Vagina (tissue), 2 donors: ENCODE data around the gene PNKD. TPM values are rescaled to one million over a fixed set of nuclear protein-coding genes. Genes with fewer than 3 reads are reported as not detected.
"Not testable (repeated sequence)": the region's sequence is repeated elsewhere in the genome, so short reads cannot be mapped to it uniquely, and the experiment has no call there.

Experiments used
- DNase-seq, 2 donors: peaks; one replicate each; pipeline ENCODE4 v3.0.0-alpha.2; 2017; ENCODE audit errors: extremely low spot score in 2 of 2
- H3K27ac ChIP-seq: fragments of 200-600 bp; sonication (generic); one replicate; pipeline ENCODE4 v1.5.1; 2019
- H3K27me3 ChIP-seq: fragments of 200-600 bp; sonication (generic); one replicate; pipeline ENCODE4 v1.5.1; 2019
- H3K36me3 ChIP-seq, 2 donors: fragments of 200-600 bp; sonication (generic); one replicate each; pipeline ENCODE4 v1.5.1; 2017 to 2019
- H3K4me1 ChIP-seq: fragments of 200-600 bp; sonication (generic); one replicate; pipeline ENCODE4 v1.5.1; 2019
- H3K4me3 ChIP-seq, 2 donors: fragments of 200-600 bp; sonication (generic); 1 replicate in 1 of 2; 2 replicates in 1 of 2; pipeline ENCODE4 v1.5.1; 2016 to 2019
- H3K9me3 ChIP-seq: fragments of 200-600 bp; sonication (generic); one replicate; pipeline ENCODE4 v1.5.1; 2019
- POLR2A ChIP-seq, 2 donors: fragments of 450-650 bp; IDR thresholded peaks; one replicate each; pipeline ENCODE4 v1.6.1; 2017; ENCODE audit warnings: antibody characterized with exemption in 2 of 2, mild to moderate bottlenecking in 2 of 2, moderate library complexity in 2 of 2
- POLR2AphosphoS5 ChIP-seq, 2 donors: sonication (generic); formaldehyde crosslinking; IDR thresholded peaks; one replicate each; pipeline ENCODE4 v1.9.0; 2017; ENCODE audit warnings: antibody characterized with exemption in 2 of 2, mild to moderate bottlenecking in 2 of 2, low read depth in 1 of 2; ENCODE audit not compliant: insufficient read depth in 1 of 2
- intact Hi-C: fragments of 100-400 bp; cut with DNase I; formaldehyde crosslinking; loops from one replicate; pipeline ENCODE4 v1.15.1; 2023
- total RNA-seq: library from RNA; depleted of rRNA; stranded (reverse); fragments of >200 nt; gene quantifications from one replicate; pipeline ENCODE4 v1.2.3, GENCODE V29; 2016
- TF ChIP-seq, protein P1 (sequence below), 3 experiments: fragments of 450-650 bp in 2 of 3; fragments of 200-600 bp in 1 of 3; sonication (generic) in 1 of 3; IDR thresholded peaks; one replicate each; pipeline ENCODE4 v1.5.1; 2017 to 2019; ENCODE audit warnings: antibody characterized with exemption in 3 of 3, mild to moderate bottlenecking in 2 of 3, moderate library complexity in 2 of 3

Gene PNKD
- total RNA-seq, 1 donor from 2014 or later: 28.7 TPM

- no peak for DNase-seq
- TF ChIP-seq, protein P1, sequence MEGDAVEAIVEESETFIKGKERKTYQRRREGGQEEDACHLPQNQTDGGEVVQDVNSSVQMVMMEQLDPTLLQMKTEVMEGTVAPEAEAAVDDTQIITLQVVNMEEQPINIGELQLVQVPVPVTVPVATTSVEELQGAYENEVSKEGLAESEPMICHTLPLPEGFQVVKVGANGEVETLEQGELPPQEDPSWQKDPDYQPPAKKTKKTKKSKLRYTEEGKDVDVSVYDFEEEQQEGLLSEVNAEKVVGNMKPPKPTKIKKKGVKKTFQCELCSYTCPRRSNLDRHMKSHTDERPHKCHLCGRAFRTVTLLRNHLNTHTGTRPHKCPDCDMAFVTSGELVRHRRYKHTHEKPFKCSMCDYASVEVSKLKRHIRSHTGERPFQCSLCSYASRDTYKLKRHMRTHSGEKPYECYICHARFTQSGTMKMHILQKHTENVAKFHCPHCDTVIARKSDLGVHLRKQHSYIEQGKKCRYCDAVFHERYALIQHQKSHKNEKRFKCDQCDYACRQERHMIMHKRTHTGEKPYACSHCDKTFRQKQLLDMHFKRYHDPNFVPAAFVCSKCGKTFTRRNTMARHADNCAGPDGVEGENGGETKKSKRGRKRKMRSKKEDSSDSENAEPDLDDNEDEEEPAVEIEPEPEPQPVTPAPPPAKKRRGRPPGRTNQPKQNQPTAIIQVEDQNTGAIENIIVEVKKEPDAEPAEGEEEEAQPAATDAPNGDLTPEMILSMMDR (IDR thresholded peaks at IDR 0.05): no peak
- TF ChIP-seq POLR2AphosphoS5 (IDR thresholded peaks at IDR 0.05; ENCODE audit: insufficient read depth in 1 of 2, low read depth in 1 of 2) (no peak), POLR2A (IDR thresholded peaks at IDR 0.05) (no peak)
- Histone ChIP-seq H3K4me1 (no peaks in the 10 kb centered on the region), H3K36me3 (no peaks in the 10 kb centered on the region), H3K9me3 (no peaks in the 10 kb centered on the region), H3K27me3 (no peaks in the 10 kb centered on the region), H3K4me3 (no peak overlapping the region), H3K27ac (no peak overlapping the region)
- intact Hi-C loops: loop anchor here (5.0 kb wide), 1 partner anchor 841 kb away; no protein-coding TSS in a partner anchor
Observed at GRCh38 chr2:218313356-218313755, 43.0 kb downstream of the PNKD start.

DNA sequence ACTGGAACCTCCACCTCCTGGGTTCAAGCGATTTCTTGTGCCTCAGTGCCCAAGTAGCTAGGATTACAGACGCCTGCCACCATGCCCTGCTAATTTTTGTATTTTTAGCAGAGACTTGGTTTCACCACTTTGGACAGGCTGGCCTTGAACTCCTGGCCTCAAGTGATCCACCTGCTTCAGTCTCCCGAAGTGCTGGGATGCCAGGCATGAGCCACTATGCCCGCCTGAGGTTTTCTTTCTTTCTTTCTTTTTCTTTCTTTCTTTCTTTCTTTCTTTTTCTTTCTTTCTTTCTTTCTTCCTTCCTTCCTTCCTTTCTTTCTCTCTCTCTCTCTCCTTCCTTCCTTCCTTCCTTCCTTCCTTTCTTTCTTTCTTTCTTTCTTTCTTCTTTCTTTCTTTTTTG lies 44.4 kb downstream of the PNKD start:
- not testable (repeated sequence) for H3K4me1 ChIP-seq, DNase-seq, H3K27ac ChIP-seq, H3K36me3 ChIP-seq, H3K9me3 ChIP-seq, H3K27me3 ChIP-seq, H3K4me3 ChIP-seq
- intact Hi-C loops: loop anchor here (5.0 kb wide), 1 partner anchor 842 kb away; no protein-coding TSS in a partner anchor

DNA sequence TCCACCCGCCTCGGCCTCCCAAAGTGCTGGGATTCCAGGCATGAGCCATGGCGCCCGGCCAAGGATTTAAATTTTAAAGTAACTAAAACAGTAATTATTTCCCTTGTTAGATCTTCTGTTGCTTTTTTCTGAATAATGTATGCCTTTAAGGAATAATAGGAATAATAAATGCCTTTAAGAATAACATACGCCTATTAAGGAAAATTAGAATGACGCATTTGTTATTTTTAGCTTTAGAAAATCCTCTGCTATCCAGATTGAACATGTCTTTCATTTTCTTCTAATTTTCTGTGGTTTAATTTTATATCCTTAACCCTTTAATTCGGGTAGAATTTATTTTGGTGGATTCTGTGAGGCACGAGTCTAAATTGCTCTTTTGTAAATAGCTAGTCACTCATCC lies 45.1 kb downstream of the PNKD start:
- intact Hi-C loops: no loop called here
- H3K36me3 ChIP-seq: no peaks in the 10 kb centered on the region
- no peak for DNase-seq
- TF ChIP-seq, protein P1 (IDR thresholded peaks at IDR 0.05): no peak
- TF ChIP-seq POLR2A (IDR thresholded peaks at IDR 0.05) (no peak), POLR2AphosphoS5 (IDR thresholded peaks at IDR 0.05; ENCODE audit: insufficient read depth in 1 of 2, low read depth in 1 of 2) (no peak)
- no peaks in the 10 kb centered on the region for H3K4me1 ChIP-seq
- no peak overlapping the region for H3K4me3 ChIP-seq
- H3K27me3 ChIP-seq: no peaks in the 10 kb centered on the region
- no peak overlapping the region for H3K27ac ChIP-seq
- H3K9me3 ChIP-seq: no peaks in the 10 kb centered on the region

GRCh38 chr2:218317303-218317630 lies 46.9 kb downstream of the PNKD start:
- Histone ChIP-seq H3K36me3 (no peaks in the 10 kb centered on the region), H3K27me3 (no peaks in the 10 kb centered on the region), H3K27ac (no peak overlapping the region), H3K4me3 (no peak overlapping the region), H3K9me3 (no peaks in the 10 kb centered on the region), H3K4me1 (peaks cover 5% of the 10 kb centered on the region)
- intact Hi-C loops: no loop called here
- no peak for DNase-seq
- no peak for TF ChIP-seq POLR2A (IDR thresholded peaks at IDR 0.05)
- TF ChIP-seq POLR2AphosphoS5 (IDR thresholded peaks at IDR 0.05; ENCODE audit: insufficient read depth in 1 of 2, low read depth in 1 of 2): no peak
- TF ChIP-seq, protein P1 (IDR thresholded peaks at IDR 0.05): no peak

- H3K4me1 ChIP-seq: peaks cover 11% of the 10 kb centered on the region
- DNase-seq: no peak
- no peaks in the 10 kb centered on the region for H3K9me3 ChIP-seq
- TF ChIP-seq POLR2A (IDR thresholded peaks at IDR 0.05) (no peak), POLR2AphosphoS5 (IDR thresholded peaks at IDR 0.05; ENCODE audit: insufficient read depth in 1 of 2, low read depth in 1 of 2) (no peak)
- TF ChIP-seq, protein P1 (IDR thresholded peaks at IDR 0.05): no peak
- no peaks in the 10 kb centered on the region for H3K27me3 ChIP-seq
- no peak overlapping the region for H3K27ac ChIP-seq
- no peak overlapping the region for H3K4me3 ChIP-seq
- intact Hi-C loops: no loop called here
- H3K36me3 ChIP-seq: no peaks in the 10 kb centered on the region
Observed at GRCh38 chr2:218317835-218318234, 47.5 kb downstream of the PNKD start.

DNA sequence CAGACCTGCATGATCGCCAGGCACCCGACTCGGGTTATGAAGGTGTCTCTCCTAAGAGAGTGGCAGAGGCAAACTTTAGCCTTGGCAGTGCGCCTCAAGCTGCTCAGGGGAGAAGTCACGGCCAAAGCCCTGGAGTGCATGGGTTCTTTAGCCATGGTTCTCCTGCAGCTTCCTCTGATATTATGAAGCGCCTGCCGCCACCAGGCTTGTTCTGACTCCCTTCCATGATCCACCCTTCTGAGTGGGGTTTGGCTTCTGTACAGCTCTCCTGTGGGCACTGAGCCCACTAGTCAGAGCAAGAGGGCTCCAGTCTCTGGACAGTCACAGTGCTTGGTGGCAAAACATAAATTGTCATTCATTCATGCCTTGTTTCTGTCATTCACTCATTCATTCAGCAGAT lies 47.9 kb downstream of the PNKD start:
- no peaks in the 10 kb centered on the region for H3K27me3 ChIP-seq
- H3K36me3 ChIP-seq: no peaks in the 10 kb centered on the region
- intact Hi-C loops: no loop called here
- no peak overlapping the region for H3K27ac ChIP-seq
- H3K4me1 ChIP-seq: peaks cover 11% of the 10 kb centered on the region
- H3K9me3 ChIP-seq: no peaks in the 10 kb centered on the region
- DNase-seq: no peak
- no peak overlapping the region for H3K4me3 ChIP-seq
- no peak for TF ChIP-seq POLR2AphosphoS5 (IDR thresholded peaks at IDR 0.05; ENCODE audit: insufficient read depth in 1 of 2, low read depth in 1 of 2)
- no peak for TF ChIP-seq POLR2A (IDR thresholded peaks at IDR 0.05)
- TF ChIP-seq, protein P1 (IDR thresholded peaks at IDR 0.05): no peak
